ENCODE results near the gene TTC7B.

GRCh38 chr14:90659156-90659555 is 157.1 kb downstream of the TTC7B start:
- TF ChIP-seq ZNF114 (CRISPR knock-in tag; IDR thresholded peaks at IDR 0.05) (no peak), POLR2AphosphoS5 (IDR thresholded peaks at IDR 0.05; ENCODE audit: low read depth) (no peak), JUNB (IDR thresholded peaks at IDR 0.05; ENCODE audit: unreplicated experiment) (no peak), EZH2phosphoT487 (IDR thresholded peaks at IDR 0.05; ENCODE audit: unreplicated experiment) (no peak), ETS1 (IDR thresholded peaks at IDR 0.05) (no peak), EZH2 (IDR thresholded peaks at IDR 0.05; ENCODE audit: low read depth, unreplicated experiment) (no peak), CREB1 (CRISPR knock-in tag; IDR thresholded peaks at IDR 0.05; ENCODE audit: low read depth) (no peak), NANOG (IDR thresholded peaks at IDR 0.05; ENCODE audit: borderline replicate concordance) (no peak), STAT1 (IDR thresholded peaks at IDR 0.05; ENCODE audit: unreplicated experiment) (no peak), ZNF331 (CRISPR knock-in tag; IDR thresholded peaks at IDR 0.05; ENCODE audit: low read depth) (no peak)
- TF ChIP-seq, protein P1, sequence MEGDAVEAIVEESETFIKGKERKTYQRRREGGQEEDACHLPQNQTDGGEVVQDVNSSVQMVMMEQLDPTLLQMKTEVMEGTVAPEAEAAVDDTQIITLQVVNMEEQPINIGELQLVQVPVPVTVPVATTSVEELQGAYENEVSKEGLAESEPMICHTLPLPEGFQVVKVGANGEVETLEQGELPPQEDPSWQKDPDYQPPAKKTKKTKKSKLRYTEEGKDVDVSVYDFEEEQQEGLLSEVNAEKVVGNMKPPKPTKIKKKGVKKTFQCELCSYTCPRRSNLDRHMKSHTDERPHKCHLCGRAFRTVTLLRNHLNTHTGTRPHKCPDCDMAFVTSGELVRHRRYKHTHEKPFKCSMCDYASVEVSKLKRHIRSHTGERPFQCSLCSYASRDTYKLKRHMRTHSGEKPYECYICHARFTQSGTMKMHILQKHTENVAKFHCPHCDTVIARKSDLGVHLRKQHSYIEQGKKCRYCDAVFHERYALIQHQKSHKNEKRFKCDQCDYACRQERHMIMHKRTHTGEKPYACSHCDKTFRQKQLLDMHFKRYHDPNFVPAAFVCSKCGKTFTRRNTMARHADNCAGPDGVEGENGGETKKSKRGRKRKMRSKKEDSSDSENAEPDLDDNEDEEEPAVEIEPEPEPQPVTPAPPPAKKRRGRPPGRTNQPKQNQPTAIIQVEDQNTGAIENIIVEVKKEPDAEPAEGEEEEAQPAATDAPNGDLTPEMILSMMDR (conservative IDR thresholded peaks at IDR 0.05; ENCODE audit: low read depth in 2 of 2) = no peak
- TF ChIP-seq, protein P2, sequence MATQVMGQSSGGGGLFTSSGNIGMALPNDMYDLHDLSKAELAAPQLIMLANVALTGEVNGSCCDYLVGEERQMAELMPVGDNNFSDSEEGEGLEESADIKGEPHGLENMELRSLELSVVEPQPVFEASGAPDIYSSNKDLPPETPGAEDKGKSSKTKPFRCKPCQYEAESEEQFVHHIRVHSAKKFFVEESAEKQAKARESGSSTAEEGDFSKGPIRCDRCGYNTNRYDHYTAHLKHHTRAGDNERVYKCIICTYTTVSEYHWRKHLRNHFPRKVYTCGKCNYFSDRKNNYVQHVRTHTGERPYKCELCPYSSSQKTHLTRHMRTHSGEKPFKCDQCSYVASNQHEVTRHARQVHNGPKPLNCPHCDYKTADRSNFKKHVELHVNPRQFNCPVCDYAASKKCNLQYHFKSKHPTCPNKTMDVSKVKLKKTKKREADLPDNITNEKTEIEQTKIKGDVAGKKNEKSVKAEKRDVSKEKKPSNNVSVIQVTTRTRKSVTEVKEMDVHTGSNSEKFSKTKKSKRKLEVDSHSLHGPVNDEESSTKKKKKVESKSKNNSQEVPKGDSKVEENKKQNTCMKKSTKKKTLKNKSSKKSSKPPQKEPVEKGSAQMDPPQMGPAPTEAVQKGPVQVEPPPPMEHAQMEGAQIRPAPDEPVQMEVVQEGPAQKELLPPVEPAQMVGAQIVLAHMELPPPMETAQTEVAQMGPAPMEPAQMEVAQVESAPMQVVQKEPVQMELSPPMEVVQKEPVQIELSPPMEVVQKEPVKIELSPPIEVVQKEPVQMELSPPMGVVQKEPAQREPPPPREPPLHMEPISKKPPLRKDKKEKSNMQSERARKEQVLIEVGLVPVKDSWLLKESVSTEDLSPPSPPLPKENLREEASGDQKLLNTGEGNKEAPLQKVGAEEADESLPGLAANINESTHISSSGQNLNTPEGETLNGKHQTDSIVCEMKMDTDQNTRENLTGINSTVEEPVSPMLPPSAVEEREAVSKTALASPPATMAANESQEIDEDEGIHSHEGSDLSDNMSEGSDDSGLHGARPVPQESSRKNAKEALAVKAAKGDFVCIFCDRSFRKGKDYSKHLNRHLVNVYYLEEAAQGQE (IDR thresholded peaks at IDR 0.05; ENCODE audit: unreplicated experiment) = no peak
- TF ChIP-seq, protein P3, sequence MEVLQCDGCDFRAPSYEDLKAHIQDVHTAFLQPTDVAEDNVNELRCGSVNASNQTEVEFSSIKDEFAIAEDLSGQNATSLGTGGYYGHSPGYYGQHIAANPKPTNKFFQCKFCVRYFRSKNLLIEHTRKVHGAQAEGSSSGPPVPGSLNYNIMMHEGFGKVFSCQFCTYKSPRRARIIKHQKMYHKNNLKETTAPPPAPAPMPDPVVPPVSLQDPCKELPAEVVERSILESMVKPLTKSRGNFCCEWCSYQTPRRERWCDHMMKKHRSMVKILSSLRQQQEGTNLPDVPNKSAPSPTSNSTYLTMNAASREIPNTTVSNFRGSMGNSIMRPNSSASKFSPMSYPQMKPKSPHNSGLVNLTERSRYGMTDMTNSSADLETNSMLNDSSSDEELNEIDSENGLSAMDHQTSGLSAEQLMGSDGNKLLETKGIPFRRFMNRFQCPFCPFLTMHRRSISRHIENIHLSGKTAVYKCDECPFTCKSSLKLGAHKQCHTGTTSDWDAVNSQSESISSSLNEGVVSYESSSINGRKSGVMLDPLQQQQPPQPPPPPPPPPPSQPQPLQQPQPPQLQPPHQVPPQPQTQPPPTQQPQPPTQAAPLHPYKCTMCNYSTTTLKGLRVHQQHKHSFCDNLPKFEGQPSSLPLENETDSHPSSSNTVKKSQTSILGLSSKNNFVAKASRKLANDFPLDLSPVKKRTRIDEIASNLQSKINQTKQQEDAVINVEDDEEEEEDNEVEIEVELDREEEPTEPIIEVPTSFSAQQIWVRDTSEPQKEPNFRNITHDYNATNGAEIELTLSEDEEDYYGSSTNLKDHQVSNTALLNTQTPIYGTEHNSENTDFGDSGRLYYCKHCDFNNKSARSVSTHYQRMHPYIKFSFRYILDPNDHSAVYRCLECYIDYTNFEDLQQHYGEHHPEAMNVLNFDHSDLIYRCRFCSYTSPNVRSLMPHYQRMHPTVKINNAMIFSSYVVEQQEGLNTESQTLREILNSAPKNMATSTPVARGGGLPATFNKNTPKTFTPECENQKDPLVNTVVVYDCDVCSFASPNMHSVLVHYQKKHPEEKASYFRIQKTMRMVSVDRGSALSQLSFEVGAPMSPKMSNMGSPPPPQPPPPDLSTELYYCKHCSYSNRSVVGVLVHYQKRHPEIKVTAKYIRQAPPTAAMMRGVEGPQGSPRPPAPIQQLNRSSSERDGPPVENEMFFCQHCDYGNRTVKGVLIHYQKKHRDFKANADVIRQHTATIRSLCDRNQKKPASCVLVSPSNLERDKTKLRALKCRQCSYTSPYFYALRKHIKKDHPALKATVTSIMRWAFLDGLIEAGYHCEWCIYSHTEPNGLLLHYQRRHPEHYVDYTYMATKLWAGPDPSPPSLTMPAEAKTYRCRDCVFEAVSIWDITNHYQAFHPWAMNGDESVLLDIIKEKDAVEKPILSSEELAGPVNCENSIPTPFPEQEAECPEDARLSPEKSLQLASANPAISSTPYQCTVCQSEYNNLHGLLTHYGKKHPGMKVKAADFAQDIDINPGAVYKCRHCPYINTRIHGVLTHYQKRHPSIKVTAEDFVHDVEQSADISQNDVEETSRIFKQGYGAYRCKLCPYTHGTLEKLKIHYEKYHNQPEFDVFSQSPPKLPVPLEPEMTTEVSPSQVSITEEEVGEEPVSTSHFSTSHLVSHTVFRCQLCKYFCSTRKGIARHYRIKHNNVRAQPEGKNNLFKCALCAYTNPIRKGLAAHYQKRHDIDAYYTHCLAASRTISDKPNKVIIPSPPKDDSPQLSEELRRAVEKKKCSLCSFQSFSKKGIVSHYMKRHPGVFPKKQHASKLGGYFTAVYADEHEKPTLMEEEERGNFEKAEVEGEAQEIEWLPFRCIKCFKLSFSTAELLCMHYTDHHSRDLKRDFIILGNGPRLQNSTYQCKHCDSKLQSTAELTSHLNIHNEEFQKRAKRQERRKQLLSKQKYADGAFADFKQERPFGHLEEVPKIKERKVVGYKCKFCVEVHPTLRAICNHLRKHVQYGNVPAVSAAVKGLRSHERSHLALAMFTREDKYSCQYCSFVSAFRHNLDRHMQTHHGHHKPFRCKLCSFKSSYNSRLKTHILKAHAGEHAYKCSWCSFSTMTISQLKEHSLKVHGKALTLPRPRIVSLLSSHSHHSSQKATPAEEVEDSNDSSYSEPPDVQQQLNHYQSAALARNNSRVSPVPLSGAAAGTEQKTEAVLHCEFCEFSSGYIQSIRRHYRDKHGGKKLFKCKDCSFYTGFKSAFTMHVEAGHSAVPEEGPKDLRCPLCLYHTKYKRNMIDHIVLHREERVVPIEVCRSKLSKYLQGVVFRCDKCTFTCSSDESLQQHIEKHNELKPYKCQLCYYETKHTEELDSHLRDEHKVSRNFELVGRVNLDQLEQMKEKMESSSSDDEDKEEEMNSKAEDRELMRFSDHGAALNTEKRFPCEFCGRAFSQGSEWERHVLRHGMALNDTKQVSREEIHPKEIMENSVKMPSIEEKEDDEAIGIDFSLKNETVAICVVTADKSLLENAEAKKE (CRISPR knock-in tag; IDR thresholded peaks at IDR 0.05) = no peak

Data from GM23338 (cell line).